Sigmoid colon (tissue), 7 donors: Measurements from ENCODE around the gene AFF4. TPM values are rescaled to one million over a fixed set of nuclear protein-coding genes. Genes with fewer than 3 reads are reported as not detected.
"Not testable (repeated sequence)": the region's sequence is repeated elsewhere in the genome, so short reads cannot be mapped to it uniquely, and the experiment has no call there.

Experiments used
- DNase-seq: peaks from one replicate; pipeline ENCODE4 v3.0.0-alpha.2; 2019
- H3K27ac ChIP-seq, 4 donors: fragments of 200-600 bp; sonication (generic); one replicate each; pipeline ENCODE4 v1.5.1; 2016 to 2019; ENCODE audit warnings: mild to moderate bottlenecking in 1 of 4
- H3K27me3 ChIP-seq, 3 donors: fragments of 200-600 bp; sonication (generic); one replicate each; pipeline ENCODE4 v1.5.1; 2019; ENCODE audit warnings: mild to moderate bottlenecking in 1 of 3
- H3K36me3 ChIP-seq, 4 donors: fragments of 200-600 bp; sonication (generic); one replicate each; pipeline ENCODE4 v1.5.1; 2016 to 2019
- H3K4me1 ChIP-seq, 4 donors: fragments of 200-600 bp; sonication (generic); one replicate each; pipeline ENCODE4 v1.5.1; 2017 to 2019
- H3K4me3 ChIP-seq, 4 donors: fragments of 200-600 bp; sonication (generic); one replicate each; pipeline ENCODE4 v1.5.1; 2017 to 2019; ENCODE audit warnings: mild to moderate bottlenecking in 2 of 4, moderate library complexity in 1 of 4
- H3K9me3 ChIP-seq, 4 donors: fragments of 200-600 bp in 3 of 4; sonication (generic) in 3 of 4; one replicate each; pipeline versions ENCODE4 v1.5.1 to v1.6.1; 2013 to 2019
- EP300 ChIP-seq, 4 donors: sonication (generic); formaldehyde crosslinking; IDR thresholded peaks; one replicate each; pipeline ENCODE4 v1.6.1; 2017; ENCODE audit warnings: antibody characterized with exemption in 4 of 4
- POLR2A ChIP-seq, 2 donors: fragments of 450-650 bp; IDR thresholded peaks; one replicate each; pipeline ENCODE4 v1.6.1; 2016; ENCODE audit warnings: antibody characterized with exemption in 2 of 2, mild to moderate bottlenecking in 2 of 2, moderate library complexity in 2 of 2
- POLR2AphosphoS5 ChIP-seq, 4 donors: sonication (generic); formaldehyde crosslinking; IDR thresholded peaks; one replicate each; pipeline ENCODE4 v1.6.1; 2017; ENCODE audit warnings: antibody characterized with exemption in 4 of 4
- WGBS, 2 donors: extraction: QIAGEN DNeasy Blood & Tissue Kit; methylation state at CpG; one replicate each; pipeline ENCODE4 v1.1.7; 2013; 5-methylcytosine and 5-hydroxymethylcytosine counted together
- intact Hi-C: fragments of 100-400 bp; cut with DNase I; formaldehyde crosslinking; loops from one replicate; pipeline ENCODE4 v1.15.1; 2023
- polyA plus RNA-seq, 3 donors: library from polyadenylated mRNA; stranded (reverse); fragments of 200-250 nt; gene quantifications; one replicate each; pipeline ENCODE4 v1.2.3, GENCODE V29; 2013
- total RNA-seq, 4 donors: library from RNA; depleted of rRNA; stranded (reverse); fragments of >200 nt; gene quantifications; one replicate each; pipeline ENCODE4 v1.1.0, GENCODE V29; 2016
- TF ChIP-seq, protein P1 (sequence below), 4 experiments: fragments of 450-650 bp in 3 of 4; fragments of 200-600 bp in 1 of 4; IDR thresholded peaks; one replicate each; pipeline ENCODE4 v1.5.1; 2016 to 2019; ENCODE audit warnings: antibody characterized with exemption in 4 of 4, mild to moderate bottlenecking in 3 of 4, moderate library complexity in 2 of 4
- donor health status: healthy with polysubstance abuse.
- donor health status: Bipolar disorder and iron deficiency.
- donor health status: healthy.

Gene AFF4
- total and polyA plus RNA-seq, 7 donors: 9.0 to 74.0 (median 52.4) TPM

DNA sequence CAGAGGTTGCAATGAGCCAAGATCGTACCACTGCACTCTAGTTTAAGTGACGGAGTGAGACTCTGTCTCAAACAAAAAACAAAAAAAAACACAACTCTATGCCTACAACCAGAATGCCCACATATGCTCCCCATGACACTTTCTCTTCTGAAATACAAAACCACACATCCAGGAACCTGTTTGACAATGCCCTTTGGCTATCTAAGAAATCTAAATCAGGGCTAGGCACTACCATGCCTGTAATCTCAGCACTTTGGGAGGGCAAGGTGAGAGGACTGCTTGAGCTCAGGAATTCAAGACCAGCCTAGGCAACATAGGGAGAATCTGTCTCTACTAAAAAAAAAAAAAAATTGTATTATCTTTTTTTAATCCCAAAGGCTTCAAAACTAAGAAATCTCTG is 10.6 kb downstream of the AFF4 start:
- intact Hi-C loops: no loop called here
- Histone ChIP-seq H3K4me1 (peaks cover 0 to 65% (median 40%) of the 10 kb centered on the region in 4 donors), H3K27me3 (no peaks in the 10 kb centered on the region), H3K36me3 (peaks cover 0 to 9% (median 0%) of the 10 kb centered on the region in 4 donors), H3K4me3 (no peak overlapping the region), H3K27ac (no peak overlapping the region), H3K9me3 (no peaks in the 10 kb centered on the region)
- TF ChIP-seq POLR2AphosphoS5 (IDR thresholded peaks at IDR 0.05): no peak
- no peak for DNase-seq
- 97% methylated on average over 2 of the region's 2 CpGs for WGBS, 2 donors

DNA sequence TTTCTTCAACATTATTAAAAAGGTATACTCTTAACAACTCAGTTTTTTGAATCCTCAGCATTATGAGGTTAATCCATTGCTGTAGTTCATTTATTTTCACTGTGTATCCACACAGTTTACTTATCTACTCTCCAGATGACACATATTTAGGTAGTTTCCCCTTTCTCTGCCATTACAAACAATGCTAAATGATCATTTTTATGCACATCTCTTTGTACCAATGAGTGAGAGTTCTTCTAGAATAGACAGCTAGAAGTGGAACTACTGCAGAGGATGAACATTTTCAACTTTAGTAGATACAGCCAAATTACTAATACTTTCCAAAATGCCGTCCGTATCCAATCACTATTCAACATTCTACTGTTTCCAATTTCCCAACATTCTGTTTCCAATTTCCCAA is 11.5 kb downstream of the AFF4 start:
- 89 to 95% methylated on average over 2 of the region's 2 CpGs for WGBS, 2 donors
- H3K9me3 ChIP-seq: no peaks in the 10 kb centered on the region
- no peak overlapping the region for H3K4me3 ChIP-seq
- no peak for DNase-seq
- intact Hi-C loops: no loop called here
- no peak overlapping the region for H3K27ac ChIP-seq
- peaks cover 0 to 9% (median 0%) of the 10 kb centered on the region in 4 donors for H3K36me3 ChIP-seq
- peaks cover 0 to 68% (median 42%) of the 10 kb centered on the region in 4 donors for H3K4me1 ChIP-seq
- H3K27me3 ChIP-seq: no peaks in the 10 kb centered on the region
- TF ChIP-seq POLR2AphosphoS5 (IDR thresholded peaks at IDR 0.05): no peak
- no peak for TF ChIP-seq POLR2A (IDR thresholded peaks at IDR 0.05)
- TF ChIP-seq, protein P1, sequence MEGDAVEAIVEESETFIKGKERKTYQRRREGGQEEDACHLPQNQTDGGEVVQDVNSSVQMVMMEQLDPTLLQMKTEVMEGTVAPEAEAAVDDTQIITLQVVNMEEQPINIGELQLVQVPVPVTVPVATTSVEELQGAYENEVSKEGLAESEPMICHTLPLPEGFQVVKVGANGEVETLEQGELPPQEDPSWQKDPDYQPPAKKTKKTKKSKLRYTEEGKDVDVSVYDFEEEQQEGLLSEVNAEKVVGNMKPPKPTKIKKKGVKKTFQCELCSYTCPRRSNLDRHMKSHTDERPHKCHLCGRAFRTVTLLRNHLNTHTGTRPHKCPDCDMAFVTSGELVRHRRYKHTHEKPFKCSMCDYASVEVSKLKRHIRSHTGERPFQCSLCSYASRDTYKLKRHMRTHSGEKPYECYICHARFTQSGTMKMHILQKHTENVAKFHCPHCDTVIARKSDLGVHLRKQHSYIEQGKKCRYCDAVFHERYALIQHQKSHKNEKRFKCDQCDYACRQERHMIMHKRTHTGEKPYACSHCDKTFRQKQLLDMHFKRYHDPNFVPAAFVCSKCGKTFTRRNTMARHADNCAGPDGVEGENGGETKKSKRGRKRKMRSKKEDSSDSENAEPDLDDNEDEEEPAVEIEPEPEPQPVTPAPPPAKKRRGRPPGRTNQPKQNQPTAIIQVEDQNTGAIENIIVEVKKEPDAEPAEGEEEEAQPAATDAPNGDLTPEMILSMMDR (IDR thresholded peaks at IDR 0.05): no peak
- TF ChIP-seq EP300 (IDR thresholded peaks at IDR 0.05): no peak

DNA sequence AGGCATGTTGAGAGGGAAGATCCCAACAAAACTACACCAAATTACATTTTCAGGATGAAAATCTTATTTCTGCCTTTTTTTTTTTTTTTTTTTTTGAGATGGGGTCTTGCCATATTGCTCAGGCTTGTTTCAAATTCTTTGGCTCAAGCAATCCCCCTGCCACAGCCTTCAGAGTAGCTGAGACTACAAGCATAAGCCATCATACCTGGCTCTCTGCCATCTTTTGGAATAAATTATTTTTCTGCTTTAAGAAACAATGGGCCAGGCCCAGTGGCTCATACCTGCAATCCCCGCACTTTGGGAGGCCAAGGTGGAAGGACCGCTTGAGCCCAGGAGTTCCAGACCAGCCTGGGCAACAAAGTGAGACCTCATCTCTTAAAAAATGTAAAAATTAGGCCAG is 14.3 kb downstream of the AFF4 start:
- 97 to 99% methylated on average over 2 of the region's 2 CpGs for WGBS, 2 donors
- no peak for DNase-seq
- Histone ChIP-seq H3K27ac (no peak overlapping the region), H3K9me3 (no peaks in the 10 kb centered on the region), H3K27me3 (no peaks in the 10 kb centered on the region), H3K36me3 (peaks cover 0 to 3% (median 0%) of the 10 kb centered on the region in 4 donors), H3K4me3 (no peak overlapping the region), H3K4me1 (peaks cover 0 to 64% (median 38%) of the 10 kb centered on the region in 4 donors)
- intact Hi-C loops: no loop called here
- no peak for TF ChIP-seq POLR2A (IDR thresholded peaks at IDR 0.05)

DNA sequence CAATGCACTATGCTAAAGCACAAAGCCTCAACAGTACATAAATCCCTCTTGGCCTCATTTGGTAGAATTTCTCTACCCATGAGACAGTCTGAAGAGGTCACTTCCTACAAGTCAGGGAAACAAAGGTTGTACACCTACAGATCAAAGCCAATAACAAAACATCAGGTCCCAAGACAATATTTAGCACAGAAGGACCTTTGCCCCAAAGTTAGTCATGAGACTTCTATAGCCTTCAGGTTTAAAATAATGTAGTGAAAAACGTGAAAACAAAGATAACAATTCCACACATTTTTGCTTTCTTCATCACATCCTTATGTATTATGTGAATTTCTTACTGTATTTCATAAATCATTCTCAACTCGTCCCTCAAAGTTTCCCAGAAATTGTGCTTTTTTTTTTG is 15.8 kb downstream of the AFF4 start:
- TF ChIP-seq POLR2A (IDR thresholded peaks at IDR 0.05) (no peak), EP300 (IDR thresholded peaks at IDR 0.05) (no peak), POLR2AphosphoS5 (IDR thresholded peaks at IDR 0.05) (no peak)
- TF ChIP-seq, protein P1 (IDR thresholded peaks at IDR 0.05): no peak
- intact Hi-C loops: no loop called here
- no peaks in the 10 kb centered on the region for H3K36me3 ChIP-seq
- H3K27me3 ChIP-seq: no peaks in the 10 kb centered on the region
- H3K4me1 ChIP-seq: peaks cover 0 to 59% (median 28%) of the 10 kb centered on the region in 4 donors
- no peaks in the 10 kb centered on the region for H3K9me3 ChIP-seq
- H3K27ac ChIP-seq: no peak overlapping the region
- no peak overlapping the region for H3K4me3 ChIP-seq
- DNase-seq: no peak
- WGBS, 2 donors: 44 to 62% methylated on average over 2 of the region's 2 CpGs

DNA sequence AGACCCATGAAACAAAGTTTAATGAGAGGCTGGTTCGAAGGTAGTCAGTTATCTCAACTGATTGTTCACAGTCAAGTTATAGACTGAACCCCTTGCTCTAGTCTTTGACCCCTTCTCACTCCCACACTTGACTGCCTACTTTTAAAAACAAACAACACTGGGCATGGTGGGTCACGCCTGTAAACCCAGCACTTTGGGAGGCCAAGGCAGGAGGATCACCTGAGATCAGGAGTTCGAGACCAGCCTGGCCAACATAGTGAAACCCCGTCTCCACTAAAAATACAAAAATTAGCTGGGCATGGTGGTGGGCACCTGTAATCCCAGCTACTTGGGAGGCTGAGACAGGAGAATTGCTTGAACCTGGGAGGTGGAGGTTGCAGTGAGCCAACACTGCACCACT is 18.1 kb downstream of the AFF4 start:
- H3K9me3 ChIP-seq, H3K27ac ChIP-seq, H3K27me3 ChIP-seq, DNase-seq, H3K36me3 ChIP-seq, H3K4me3 ChIP-seq, intact Hi-C loops: not testable (repeated sequence)
- WGBS, 2 donors: 95 to 98% methylated on average over 4 of the region's 4 CpGs
- H3K4me1 ChIP-seq: peaks cover 0 to 52% (median 33%) of the 10 kb centered on the region in 4 donors

DNA sequence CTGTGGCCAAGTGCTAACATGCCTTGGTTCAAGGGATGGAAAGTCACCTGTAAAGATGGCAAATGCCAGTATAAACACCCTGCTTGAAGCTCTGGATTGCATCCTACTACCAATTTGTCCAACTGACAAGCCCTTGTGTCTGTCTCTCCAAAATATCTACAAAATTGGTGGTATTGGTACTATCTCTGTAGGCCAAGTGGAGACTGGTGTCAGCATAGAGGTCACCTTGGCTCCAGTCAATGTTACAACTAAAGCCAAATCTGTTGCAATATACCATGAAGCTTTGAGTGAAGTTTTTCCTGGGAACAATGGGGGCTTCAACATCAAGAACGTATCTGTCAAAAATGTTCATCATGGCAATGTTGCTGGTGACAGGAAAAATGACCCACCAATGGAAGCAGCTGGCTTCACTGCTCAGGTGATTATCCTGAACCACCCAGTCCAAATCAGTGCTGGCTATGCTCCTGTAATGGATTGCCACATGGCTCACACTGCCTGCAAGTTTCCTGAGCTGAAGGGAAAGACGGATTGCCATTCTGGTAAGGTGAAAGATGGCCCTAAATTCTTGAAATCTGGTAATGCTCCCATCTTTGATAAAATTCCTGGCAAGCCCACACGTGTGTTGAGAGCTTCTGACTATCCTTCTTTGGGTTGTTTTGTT is 19.9 kb downstream of the AFF4 start:
- Histone ChIP-seq H3K9me3 (no peaks in the 10 kb centered on the region), H3K27me3 (no peaks in the 10 kb centered on the region), H3K4me3 (no peak overlapping the region), H3K27ac (no peak overlapping the region), H3K36me3 (no peaks in the 10 kb centered on the region), H3K4me1 (peaks cover 0 to 37% (median 27%) of the 10 kb centered on the region in 4 donors)
- no peak for TF ChIP-seq POLR2A (IDR thresholded peaks at IDR 0.05)
- TF ChIP-seq, protein P1 (IDR thresholded peaks at IDR 0.05): no peak
- no peak for TF ChIP-seq EP300 (IDR thresholded peaks at IDR 0.05)
- TF ChIP-seq POLR2AphosphoS5 (IDR thresholded peaks at IDR 0.05): no peak
- DNase-seq: no peak
- 92 to 94% methylated on average over 3 of the region's 3 CpGs for WGBS, 2 donors
- intact Hi-C loops: no loop called here
